Myocyte (in vitro differentiated cells): ENCODE data around the gene TMEM208. TPM values are rescaled to one million over a fixed set of nuclear protein-coding genes. Genes with fewer than 3 reads are reported as not detected.

Experiments used
- DNase-seq: peaks from one replicate; pipeline ENCODE4 v3.0.0-alpha.2; 2012; ENCODE audit warnings: low read depth
- total RNA-seq: library from RNA; depleted of rRNA; stranded (reverse); fragments of >200 nt; gene quantifications from 2 replicates; pipeline ENCODE4 v1.2.3, GENCODE V29; 2014

The TMEM208 gene
- total RNA-seq, 1 donor from 2014 or later: 31.6 TPM

DNA sequence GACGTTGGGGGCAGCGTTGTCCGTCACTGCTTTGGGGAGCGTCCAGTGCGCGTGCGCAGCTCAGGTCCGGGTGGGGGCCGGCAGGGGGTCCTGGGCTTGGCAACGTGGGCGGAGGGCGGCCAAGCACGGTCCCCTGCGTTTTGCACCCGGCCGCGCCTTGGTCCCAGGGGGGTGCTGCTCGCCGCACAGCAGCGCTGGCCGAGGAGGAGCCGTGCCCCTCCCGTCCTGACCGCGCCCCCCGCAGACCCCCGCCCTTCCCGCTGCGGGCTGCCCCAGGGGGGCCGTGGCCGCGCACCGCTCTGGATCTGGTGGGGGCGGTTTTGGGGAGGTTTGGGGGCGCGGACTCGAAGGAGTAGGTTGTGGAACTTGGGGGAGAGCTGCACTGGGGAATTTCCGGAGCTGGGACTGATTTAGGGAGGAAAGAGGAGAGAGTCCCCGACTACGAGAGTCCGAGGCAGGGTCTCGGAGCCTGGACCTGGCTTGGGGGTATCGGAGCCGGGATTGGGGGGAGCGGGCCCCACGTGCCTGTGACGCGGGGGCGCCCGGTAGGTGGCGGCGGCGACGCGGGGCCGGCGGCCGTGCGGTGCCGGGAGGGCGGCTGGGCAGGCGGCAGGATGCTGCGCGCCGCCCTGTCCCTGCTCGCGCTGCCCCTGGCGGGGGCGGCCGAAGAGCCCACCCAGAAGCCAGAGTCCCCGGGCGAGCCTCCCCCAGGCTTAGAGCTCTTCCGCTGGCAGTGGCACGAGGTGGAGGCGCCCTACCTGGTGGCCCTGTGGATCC, 21.7 kb downstream of the TMEM208 start, which contains the start of gene SLC9A5:
TSS of gene SLC9A5 (plus strand) at position 579 of the 777 bp plus-strand sequence. CDS start at position 615, 36 bp downstream.
- no peak for DNase-seq

DNA sequence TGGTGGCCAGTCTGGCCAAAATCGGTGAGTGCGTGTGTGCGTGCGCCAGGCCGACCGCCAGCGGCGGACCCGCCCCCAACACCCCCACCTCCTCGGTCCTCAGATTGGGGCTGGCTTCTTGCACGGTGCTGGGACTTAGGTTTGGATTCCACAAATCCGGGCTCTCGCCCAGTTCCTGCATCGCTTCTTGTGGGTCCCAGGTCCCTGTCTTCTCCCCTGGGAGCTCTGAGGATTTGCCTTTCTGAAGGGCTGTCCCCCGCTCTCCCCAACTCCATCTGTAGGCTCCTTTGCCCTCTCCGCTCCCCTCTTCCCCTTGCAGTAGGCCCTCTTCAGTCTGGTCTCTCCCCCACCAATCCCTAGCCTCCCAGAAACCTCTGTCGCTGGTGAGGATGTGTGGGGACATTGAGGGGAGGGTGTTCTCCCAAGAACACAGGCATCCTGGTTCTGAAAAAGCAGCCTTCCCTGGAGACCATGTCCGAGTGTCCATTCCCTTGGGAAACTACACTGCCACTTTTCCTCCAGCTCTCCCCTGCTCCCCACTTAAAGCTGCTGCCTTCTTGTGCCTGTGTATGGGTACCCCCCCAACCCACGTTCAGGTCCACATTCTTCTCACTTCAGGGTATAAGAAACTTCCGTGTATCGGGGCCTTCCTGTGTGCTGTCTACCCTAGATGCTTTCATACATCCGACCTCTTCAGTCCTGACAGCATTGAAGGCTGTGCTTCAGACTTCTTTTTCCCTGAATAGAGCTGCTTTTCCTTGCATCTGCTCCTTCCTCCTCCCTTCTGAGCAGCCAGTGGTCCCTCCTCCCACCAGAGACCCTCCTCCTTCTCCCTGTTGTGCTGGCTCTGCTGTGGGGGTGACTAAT, 22.5 kb downstream of the TMEM208 start:
- DNase-seq: no peak

DNA sequence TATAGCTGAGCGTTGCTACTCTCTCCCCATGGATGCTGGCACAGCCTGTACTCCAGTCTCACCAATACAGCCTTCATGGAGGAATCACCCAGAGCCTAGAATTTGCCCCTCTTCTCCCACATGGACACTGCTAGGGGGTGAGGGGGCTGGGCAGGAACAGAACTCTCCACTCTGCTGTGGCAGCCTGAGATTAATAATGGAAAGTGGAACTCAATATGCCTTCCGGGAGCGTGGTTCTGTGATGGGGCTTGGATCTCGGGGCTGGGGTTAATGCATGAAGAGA, 23.1 kb downstream of the TMEM208 start:
- DNase-seq: no peak

DNA sequence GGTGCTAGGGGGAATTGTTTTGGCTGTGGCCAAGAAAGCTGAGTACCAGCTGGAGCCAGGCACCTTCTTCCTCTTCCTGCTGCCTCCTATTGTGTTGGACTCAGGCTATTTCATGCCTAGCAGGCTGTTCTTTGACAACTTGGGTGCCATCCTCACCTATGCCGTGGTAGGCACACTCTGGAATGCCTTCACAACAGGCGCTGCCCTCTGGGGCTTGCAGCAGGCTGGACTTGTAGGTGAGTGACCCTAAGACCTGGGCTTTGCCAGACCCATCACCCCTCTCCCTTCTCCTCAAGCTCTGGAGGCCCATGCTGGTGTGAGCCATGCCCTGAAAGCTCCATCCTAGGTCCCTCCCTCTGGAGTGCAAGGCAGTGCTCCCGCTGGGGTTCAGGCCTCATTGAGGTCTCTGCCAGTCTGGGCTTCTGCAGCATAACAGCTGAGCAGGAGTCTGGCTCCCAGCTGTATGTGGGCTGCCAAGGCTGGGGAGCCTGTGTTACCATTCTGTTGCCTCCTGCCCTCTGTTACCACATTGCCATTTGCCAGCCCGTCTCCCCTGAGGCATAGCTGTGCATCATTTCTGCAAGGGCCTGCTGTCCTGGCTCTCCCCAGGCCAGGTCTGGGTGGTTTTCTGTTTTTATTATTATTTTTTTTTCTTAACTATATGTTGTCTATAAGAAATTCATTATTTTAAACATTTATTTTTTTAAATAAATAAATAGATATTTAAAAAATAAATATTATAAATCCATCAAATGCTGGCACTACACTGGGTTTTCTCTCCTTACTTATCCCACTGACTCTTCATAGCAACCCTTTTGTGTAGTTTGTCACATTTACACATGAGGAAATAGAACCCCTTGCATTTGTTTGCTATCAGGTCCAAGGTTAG, 25.9 kb downstream of the TMEM208 start:
- peak; percentile 86 for DNase-seq

DNA sequence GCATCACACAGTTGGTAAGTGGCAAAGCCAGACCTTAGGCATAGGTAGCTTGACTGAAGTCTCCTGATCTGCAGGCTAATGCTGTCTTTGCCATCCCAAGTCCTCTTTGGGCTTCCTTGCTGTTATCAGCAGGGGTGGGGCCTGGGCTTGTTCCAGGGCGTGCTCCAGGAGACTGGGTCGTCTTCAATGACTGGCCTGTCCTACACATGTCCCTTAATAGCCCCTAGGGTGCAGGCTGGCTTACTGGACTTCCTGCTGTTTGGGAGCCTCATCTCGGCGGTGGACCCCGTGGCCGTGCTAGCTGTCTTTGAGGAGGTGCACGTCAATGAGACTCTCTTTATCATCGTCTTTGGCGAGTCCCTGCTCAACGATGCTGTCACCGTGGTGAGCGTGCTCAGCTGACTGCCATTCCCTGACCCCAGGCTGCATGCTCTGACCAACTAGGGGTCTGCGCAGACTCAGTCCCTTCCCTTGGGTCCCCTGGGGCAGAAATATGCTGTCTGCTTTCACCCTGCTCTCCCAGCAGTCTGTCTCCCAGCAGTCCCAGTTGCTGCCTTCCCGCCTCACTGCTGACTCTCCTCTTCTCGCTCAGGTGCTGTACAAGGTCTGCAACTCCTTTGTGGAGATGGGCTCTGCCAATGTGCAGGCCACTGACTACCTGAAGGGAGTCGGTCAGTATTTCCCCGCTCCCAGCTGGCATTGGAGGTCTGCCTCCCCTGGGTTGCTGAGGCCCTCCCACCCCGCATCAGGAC, 28.0 kb downstream of the TMEM208 start:
- DNase-seq: no peak

DNA sequence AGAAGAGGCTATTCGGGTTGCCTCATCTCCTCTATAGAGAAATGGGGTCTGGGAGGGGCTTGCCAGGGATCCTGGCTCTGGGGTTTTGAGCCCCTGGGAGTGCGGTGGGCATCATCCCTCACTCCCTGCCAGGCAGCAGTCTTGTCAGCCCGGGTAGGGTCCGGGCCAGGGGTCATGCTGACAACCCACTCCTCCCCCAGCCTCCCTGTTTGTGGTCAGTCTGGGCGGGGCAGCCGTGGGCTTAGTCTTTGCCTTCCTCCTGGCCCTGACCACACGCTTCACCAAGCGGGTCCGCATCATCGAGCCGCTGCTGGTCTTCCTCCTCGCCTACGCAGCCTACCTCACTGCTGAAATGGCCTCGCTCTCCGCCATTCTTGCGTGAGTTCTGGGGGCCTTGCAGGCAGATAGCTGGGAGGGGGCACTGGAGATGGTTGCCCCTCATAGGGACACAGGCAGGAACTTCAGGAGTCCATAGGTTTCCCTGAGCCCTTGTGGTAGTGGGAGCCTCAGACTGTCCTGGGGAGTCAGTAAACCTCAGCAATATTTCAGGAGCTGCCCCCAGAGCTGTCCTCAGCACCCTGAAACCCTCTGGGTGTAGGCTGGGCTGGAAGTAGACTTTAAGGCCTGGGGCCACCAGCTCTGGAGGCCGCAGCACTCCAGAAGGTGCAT, 28.8 kb downstream of the TMEM208 start:
- no peak for DNase-seq

DNA sequence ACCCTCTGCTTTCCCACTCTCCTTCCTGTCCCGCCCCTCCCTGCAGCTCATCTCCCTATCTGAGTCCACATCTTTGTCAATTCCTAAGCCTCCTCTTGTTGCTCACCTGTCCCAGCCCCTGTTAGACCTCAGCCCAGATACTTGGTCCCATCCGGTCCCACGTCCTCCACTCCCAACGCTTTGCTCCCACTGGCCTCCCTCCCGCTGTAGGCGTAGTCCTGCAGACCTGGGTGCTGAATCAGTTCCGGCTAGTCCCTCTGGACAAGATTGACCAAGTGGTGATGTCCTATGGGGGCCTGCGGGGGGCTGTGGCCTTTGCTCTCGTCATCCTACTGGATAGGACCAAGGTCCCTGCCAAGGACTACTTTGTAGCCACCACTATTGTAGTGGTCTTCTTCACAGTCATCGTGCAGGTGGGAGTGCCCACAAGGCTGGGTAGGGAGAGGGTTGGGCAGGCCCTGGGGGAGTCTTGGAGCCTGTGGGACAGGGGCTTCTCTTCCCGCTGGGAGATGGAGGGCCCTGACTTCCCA, 29.8 kb downstream of the TMEM208 start:
- DNase-seq: no peak

DNA sequence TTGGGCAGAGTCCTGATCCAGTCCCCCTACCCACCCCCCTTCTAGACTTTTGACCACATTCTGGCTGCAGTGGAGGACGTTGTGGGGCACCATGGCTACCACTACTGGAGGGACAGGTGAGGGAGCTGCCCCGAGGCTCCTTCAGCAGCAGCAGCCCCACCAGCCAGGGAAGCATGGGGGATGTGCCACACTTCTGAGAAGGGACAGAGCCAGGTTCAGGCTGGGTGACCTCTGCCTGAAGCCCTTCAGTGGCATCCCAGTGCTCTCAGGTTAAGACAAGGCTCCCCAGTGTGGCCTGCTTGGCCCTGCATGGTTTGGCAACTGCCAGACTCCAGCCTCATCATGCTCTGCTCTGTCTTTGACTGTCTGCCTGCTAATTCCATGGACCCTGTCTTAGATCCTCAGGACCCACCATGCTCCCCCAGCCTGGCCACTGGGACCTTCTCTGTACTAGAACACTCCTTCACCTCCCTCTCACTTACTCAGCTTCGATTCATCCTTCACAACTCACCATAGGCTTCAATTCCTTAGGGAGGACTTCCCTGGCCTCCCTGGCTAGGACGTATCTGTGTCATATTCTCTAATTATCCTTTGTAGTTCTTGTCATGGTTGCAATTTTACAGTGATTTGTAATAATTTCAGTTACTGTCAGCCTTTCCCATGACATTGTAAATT, 30.7 kb downstream of the TMEM208 start:
- no peak for DNase-seq

DNA sequence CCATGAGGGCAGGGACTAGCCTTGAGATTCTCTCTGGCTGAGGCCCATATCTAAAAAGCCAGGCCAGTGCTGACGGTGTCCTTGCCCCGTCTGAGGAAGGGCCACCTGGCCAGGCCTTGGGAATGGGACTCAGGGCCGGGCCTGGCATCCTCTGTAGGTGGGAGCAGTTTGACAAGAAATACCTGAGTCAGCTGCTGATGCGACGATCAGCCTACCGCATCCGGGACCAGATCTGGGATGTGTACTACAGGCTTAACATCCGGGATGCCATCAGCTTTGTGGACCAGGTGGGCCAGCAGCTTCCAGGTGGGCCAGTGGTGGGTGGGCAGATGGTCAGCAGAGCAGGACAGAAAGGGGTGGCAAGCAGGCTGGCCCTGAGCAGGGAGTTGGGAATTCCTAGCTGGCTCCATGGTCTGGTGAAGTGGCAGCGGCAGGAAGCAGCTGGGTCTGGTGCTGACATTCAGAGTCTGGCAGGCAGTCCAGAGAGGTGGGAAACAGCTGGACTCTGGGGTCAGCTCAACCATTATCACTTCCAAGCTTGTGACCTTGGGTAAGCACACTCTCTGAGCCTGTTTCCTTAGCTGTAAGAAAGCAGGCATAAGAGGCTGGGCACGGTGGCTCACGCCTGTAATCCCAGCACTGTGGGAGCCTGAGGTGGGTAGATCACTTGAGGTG, 31.4 kb downstream of the TMEM208 start:
- DNase-seq: no peak

DNA sequence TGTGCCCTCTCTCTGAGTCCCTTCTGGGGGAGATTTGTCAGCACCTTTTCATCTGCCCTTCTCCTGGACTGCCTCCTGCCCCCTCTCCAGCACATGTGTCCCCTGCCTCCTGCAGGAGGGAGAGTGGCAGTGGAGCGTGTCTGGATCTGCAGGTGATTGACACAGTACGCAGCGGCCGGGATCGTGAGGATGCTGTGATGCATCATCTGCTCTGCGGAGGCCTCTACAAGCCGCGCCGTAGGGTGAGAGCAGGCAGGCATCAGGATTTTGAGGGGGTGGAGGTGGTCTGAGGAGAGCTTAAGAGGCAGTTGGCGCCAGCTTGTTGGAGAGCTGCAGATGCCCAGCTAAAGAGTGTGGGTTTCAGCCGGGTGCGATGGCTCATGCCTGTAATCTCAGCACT, 32.8 kb downstream of the TMEM208 start:
- no peak for DNase-seq

DNA sequence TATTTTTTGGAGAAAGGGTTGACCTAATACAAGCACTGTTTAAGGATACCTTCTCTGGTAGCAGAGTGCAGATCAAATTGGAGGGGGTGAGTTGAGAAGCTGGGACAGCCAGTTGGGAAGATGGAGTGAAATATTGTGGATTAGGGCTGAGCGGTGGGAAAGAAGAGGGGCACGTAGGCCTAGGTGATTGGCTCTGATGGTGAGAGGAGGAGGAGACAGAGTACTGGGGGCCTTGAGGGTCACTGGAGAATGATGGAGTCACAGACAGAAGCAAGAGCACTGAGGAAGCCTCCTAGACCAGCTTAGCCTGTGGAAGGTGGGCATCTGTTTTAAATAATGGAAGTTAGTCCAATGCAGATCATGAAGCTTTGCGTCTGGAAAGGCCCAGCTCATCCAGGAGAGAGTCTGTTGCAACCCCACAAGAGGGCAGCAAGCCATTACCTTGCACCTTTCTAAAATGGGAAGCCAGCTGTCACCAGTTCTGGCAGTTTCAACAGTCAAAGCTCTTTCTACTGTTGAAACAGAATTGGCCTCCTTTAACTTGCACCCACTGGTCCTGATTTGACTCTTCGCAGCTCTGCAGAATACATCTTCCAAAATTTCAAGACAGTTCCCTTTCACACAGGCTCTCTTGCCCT, 33.6 kb downstream of the TMEM208 start:
- peak; percentile 79 for DNase-seq

DNA sequence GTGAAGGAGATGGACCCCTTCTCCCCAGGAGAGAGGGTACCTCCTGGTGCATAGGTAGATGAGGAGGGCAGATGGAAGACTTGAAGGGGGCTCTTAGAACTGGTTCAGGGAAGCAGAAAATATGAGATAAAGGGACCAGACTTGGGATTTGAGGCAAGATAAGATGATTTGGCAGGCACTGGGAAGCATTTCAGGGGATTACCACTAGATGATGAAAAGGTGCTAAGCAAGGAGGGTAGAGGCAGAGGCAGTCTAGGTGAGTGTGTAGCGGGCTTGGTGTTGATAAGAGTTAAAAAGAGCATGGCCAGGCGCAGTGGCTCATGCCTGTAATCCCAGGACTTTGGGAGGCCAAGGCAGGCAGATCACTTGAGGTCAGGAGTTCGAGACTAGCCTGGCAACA, 36.3 kb downstream of the TMEM208 start:
- no peak for DNase-seq

DNA sequence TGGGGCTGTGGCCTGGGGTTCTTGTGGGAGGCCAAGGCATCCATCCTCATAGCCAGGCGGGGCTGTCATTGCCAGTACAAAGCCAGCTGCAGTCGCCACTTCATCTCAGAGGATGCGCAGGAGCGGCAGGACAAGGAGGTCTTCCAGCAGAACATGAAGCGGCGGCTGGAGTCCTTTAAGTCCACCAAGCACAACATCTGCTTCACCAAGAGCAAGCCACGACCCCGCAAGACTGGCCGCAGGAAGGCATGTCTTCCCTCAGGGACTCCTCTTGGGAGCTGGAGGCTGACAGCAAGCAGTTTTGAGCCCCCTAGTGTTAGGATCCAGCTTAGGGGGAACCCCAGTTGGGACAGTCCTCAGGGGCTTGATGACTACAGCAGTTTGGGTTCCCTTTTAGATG, 37.3 kb downstream of the TMEM208 start:
- peak; percentile 50 for DNase-seq

DNA sequence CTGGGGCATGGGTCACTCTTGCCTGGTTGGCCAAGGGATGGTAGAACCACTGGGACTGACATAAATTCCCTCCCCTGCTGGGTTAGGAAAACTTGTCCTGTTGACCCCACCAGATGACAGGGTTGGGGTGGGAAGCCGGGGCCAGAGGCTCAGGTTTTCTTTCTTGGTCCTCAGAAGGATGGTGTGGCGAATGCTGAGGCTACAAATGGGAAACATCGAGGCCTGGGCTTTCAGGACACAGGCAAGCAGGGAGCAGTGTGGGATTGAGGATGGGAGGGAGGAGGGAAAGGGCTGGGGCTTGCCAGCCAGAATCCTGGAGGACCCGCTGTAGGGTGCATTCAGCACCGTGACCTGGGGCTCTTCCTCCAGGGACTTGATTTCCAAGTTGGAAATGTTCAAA, 37.9 kb downstream of the TMEM208 start:
- DNase-seq: no peak

DNA sequence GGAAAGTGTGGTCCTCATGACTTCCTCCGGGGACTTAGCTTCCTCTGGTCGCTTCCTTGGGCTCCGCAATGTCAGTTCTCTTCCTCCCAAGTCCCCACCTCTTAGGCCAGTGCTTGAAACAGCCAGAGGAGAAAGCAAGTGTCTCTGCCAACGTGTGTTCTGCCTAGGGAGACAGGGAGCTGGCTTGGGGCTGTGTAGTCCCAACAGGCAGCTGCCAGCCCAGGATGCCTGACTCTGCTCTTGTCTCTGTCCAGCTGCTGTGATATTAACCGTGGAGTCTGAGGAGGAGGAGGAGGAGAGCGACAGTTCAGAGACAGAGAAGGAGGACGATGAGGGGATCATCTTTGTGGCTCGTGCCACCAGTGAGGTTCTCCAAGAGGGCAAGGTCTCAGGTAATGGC, 38.9 kb downstream of the TMEM208 start:
- peak; percentile 58 for DNase-seq

DNA sequence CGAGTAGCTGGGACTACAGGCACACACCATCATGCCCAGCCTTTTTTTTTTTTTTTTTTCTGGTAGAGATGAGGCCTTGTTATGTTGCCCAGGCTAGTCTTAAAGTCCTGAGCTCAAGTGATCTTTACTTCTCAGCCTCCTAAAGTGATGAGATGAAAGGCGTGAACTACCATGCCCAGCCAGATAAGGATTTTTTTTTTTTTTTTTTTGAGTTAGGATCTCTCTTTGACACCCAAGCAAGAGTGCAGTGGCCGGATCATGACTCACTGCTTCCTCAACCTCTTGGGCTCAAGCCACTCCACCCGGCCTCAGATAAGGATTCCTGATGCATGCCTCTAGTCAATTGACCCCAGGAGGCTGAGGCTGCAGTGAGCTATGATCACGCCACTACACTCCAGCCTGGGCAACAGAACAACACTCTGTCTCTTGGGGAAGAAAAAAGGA, 41.2 kb downstream of the TMEM208 start:
- peak; percentile 81 for DNase-seq

DNA sequence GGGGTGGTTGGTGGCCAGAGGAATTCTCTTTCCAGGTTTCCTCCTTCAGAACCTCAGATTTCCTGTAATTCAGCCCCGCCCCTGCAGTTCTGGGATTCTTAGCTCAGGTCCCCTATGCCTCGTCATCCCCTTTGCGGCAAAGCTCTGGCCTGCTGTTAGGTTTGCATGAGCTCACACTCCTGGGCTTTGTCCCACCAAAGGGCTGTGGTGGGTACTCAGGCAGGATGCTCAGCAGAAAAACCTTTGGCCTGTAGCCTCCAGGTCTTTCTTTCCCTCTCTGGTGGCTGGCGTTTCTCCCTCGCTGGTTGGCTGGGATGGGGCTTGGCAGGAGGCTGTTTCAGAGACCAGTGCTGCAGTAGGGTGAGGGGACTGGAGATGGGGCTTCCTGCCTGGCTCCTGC, 42.8 kb downstream of the TMEM208 start:
- no peak for DNase-seq

DNA sequence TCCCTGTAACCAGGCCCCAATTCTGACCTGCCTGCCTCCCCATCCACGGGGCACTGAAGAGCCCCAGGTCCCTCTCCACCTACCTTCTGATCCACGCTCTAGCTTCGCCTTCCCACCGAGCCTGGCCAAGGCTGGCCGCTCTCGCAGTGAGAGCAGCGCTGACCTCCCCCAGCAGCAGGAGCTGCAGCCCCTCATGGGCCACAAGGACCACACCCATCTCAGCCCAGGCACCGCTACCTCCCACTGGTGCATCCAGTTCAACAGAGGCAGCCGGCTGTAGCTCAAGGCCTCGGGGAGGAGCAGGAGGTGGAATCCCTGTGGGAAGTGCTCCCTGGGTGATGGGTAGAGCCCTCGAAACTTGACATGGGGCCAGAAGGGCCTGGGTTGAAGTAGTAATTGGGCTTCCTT, 44.0 kb downstream of the TMEM208 start:
- DNase-seq: no peak
